GM12801 (cell line): ENCODE measurements around the gene FRY.

Experiments
- TF ChIP-seq, protein P1 (sequence below): IDR thresholded peaks from one replicate; pipeline ENCODE4 v1.5.1; 2011; ENCODE audit warnings: control low read depth; ENCODE audit not compliant: insufficient read length; ENCODE audit errors: extremely low read depth

The FRY gene

DNA sequence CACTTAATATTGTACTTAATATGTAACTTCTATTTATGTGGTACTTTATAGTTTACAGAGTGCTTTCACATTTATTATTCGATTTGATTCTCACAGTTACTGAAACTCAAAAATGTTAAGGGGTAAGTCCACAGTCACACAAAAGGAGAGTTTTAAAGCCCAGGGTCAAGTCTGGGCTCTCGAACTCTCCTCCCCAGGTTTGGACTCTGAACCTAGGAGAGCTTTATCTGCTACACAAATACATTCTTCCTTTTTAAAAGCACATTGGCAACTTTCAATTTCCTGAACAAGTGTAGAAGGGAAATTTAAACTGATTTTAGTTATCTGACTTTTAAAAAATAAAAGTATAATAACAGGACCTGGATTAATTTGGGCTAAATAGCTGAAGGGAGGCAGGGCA is 144.4 kb downstream of the FRY start:
- TF ChIP-seq, protein P1, sequence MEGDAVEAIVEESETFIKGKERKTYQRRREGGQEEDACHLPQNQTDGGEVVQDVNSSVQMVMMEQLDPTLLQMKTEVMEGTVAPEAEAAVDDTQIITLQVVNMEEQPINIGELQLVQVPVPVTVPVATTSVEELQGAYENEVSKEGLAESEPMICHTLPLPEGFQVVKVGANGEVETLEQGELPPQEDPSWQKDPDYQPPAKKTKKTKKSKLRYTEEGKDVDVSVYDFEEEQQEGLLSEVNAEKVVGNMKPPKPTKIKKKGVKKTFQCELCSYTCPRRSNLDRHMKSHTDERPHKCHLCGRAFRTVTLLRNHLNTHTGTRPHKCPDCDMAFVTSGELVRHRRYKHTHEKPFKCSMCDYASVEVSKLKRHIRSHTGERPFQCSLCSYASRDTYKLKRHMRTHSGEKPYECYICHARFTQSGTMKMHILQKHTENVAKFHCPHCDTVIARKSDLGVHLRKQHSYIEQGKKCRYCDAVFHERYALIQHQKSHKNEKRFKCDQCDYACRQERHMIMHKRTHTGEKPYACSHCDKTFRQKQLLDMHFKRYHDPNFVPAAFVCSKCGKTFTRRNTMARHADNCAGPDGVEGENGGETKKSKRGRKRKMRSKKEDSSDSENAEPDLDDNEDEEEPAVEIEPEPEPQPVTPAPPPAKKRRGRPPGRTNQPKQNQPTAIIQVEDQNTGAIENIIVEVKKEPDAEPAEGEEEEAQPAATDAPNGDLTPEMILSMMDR: no peak

DNA sequence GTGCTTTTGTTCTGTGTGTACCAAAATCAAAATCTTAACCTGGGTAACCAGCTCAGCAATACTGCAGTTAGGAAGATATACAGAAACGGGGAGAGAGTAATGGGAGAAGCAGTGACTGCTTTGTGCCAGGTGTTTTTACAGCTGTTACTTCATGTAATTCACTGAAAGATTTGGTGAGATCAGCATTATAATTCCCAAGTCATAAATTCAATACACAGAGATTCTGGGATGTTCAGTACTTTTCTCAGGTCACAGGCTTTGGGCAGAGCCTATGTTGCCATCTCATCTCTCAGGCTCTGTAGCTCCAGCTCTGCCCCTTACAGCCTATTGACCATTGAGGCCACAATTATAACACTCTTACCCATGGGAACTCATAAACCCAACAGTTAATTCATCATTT is 145.1 kb downstream of the FRY start:
- TF ChIP-seq, protein P1: no peak

DNA sequence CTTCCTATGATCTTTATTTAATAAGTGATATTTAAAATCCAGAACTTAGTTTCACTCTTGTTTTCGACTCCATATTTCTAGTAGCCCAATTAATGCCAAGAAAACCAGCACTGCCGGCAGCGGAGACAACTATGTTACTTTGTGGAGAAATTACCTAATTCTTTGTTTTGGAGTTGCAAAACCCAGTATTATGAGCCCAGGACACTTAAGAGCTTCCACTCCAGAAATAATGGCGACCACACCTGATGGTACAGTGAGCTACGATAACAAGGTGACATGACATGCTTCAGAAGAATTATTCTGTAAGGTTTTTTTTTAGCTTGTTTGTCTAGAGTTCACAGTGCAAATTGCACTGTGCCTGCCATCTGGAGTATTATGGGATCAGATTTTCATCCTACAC is 147.2 kb downstream of the FRY start:
- TF ChIP-seq, protein P1: no peak

DNA sequence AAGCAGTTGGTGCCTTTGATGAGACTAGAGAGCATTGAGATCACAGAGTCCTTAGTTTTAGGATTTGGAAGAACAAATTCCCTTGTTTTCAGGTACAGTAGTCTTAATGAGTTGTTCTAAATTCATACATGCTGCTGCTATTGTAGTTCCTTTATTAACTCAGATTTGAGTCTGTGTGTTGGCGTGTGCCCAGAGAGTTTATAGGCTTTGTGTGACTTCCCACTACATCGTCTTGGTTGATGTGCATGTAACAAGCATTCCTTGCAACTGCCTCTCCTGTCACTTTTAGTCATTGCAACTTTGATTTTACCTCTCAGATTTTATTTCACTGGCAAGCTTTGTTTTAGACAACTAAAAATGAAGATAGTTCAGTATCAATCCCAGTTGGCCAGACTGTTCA is 148.1 kb downstream of the FRY start:
- TF ChIP-seq, protein P1: no peak

DNA sequence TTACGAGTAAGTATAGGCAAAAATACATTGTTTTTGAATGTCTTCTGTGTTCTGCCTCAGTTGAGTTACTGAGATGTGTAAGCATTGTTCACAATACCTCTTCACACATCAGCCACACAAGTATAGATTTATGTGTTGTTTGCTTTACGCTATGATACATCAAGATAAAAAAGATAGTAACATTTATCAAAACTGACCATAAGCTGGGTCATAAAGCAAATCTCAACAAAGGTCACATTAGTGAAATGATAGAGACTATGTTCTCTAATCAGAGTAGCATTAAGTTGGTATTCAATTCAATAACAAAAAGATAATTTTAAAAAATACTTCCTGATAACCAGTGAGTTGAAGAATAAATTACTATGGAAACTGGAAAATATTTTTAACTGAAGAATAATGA is 156.1 kb downstream of the FRY start:
- TF ChIP-seq, protein P1: no peak

DNA sequence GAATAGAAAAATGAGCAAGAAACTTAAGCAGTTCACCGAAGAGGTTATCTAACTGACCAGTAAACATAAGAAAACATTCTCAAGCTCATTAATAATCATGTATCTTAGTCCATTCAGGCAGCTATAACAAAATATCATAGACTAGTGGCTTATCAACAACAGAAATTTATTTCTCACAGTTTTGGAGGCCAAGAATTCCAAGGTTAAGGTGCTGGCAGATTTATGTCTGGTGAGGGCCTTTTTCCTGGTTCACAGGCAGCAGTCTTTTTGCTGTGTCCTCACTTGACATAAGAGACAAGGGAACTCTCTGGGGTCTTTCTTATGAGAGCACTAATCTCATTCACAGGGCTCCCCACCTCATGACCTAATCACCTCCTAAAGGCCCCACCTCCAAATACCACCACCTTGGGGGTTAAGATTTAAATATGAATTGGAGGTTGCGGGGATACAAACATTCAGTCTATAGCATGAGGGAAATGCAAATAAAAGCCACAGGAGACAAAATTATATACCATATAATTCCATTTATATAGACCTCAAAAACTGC is 160.0 kb downstream of the FRY start:
- TF ChIP-seq, protein P1: no peak

DNA sequence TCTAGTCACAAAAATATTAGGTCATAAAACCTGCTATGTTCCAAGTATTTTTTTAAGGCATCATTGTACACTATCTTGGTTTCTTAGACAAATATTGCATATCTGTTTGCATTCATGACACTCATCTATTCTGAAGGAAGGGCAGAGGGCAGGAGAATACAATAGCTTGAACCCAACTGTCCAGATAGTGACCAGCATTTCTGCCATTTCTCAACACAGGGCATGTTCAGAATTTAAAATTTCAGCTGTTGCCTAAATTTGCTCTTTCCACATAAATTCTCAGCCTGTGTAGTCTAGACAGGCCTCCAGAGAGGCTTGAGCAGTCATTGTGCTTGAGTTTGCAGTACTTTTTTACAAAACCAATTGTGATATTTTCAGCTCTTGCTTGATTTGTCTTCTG is 164.1 kb downstream of the FRY start:
- TF ChIP-seq, protein P1: no peak
